Astrocyte (in vitro differentiated cells and primary cell): ENCODE data around the gene CNTNAP2. TPM values are rescaled to one million over a fixed set of nuclear protein-coding genes. Genes with fewer than 3 reads are reported as not detected.

Experiments
- DNase-seq: peaks from one replicate; pipeline ENCODE4 v3.0.0-alpha.2; 2010; ENCODE audit warnings: low read depth
- FAIRE-seq: peaks from 2 replicates; lab custom pipeline; 2011; peaks lifted over from hg19 to GRCh38; lab: Jason Lieb, UNC
- H2AFZ ChIP-seq: 2 replicates; pipeline ENCODE4 v1.6.0; 2012; ENCODE audit warnings: low read depth, low read length, inconsistent platforms
- H3K27ac ChIP-seq: 2 replicates; pipeline ENCODE4 v1.5.1; 2011; ENCODE audit warnings: low read depth, low read length, inconsistent platforms
- H3K27me3 ChIP-seq: 2 replicates; pipeline ENCODE4 v1.6.0; 2011; ENCODE audit warnings: low read length, inconsistent platforms; ENCODE audit not compliant: insufficient read depth
- H3K36me3 ChIP-seq: 2 replicates; pipeline ENCODE4 v1.5.1; 2011; ENCODE audit warnings: low read length, inconsistent platforms; ENCODE audit not compliant: insufficient read depth
- H3K4me1 ChIP-seq: 2 replicates; pipeline ENCODE4 v1.5.1; 2011; ENCODE audit warnings: low read length, inconsistent platforms; ENCODE audit not compliant: insufficient read depth
- H3K4me2 ChIP-seq: 2 replicates; pipeline ENCODE4 v1.6.0; 2012; ENCODE audit warnings: low read length, inconsistent platforms
- H3K4me3 ChIP-seq: 2 replicates; pipeline ENCODE4 v1.5.1; 2011; ENCODE audit warnings: low read depth, mild to moderate bottlenecking, low read length, inconsistent platforms; ENCODE audit not compliant: insufficient read depth
- H3K79me2 ChIP-seq: 2 replicates; pipeline ENCODE4 v1.6.0; 2012; ENCODE audit warnings: mild to moderate bottlenecking, low read length, inconsistent platforms; ENCODE audit not compliant: insufficient read depth
- H3K9ac ChIP-seq: 2 replicates; pipeline ENCODE4 v1.6.0; 2012; ENCODE audit warnings: mild to moderate bottlenecking, low read length, inconsistent platforms
- H3K9me3 ChIP-seq: 2 replicates; pipeline ENCODE4 v1.5.1; 2012; ENCODE audit warnings: low read depth, mild to moderate bottlenecking, low read length, inconsistent platforms; ENCODE audit not compliant: insufficient read depth
- H4K20me1 ChIP-seq: 2 replicates; pipeline ENCODE4 v1.6.0; 2012; ENCODE audit warnings: low read length, inconsistent platforms; ENCODE audit not compliant: insufficient read depth
- H3K27ac Mint-ChIP-seq: one replicate; pipeline ENCODE4 v1.8.0; 2021; ENCODE audit warnings: mild to moderate bottlenecking, mixed read lengths; ENCODE audit not compliant: unreplicated experiment
- H3K27me3 Mint-ChIP-seq: one replicate; pipeline ENCODE4 v1.8.0; 2021; ENCODE audit warnings: low read depth, mixed read lengths; ENCODE audit not compliant: unreplicated experiment
- H3K36me3 Mint-ChIP-seq: one replicate; pipeline ENCODE4 v1.8.0; 2021; ENCODE audit warnings: low read depth, mixed read lengths; ENCODE audit not compliant: unreplicated experiment
- H3K4me1 Mint-ChIP-seq: one replicate; pipeline ENCODE4 v1.8.0; 2021; ENCODE audit warnings: low read depth, mixed read lengths; ENCODE audit not compliant: unreplicated experiment
- H3K4me3 Mint-ChIP-seq: one replicate; pipeline ENCODE4 v1.8.0; 2021; ENCODE audit warnings: mild to moderate bottlenecking, moderate library complexity, mixed read lengths; ENCODE audit not compliant: unreplicated experiment
- H3K9me3 Mint-ChIP-seq: one replicate; pipeline ENCODE4 v1.8.0; 2021; ENCODE audit warnings: mild to moderate bottlenecking, mixed read lengths; ENCODE audit not compliant: unreplicated experiment
- CTCF ChIP-seq: IDR thresholded peaks from 2 replicates; pipeline ENCODE4 v1.5.1; 2011; ENCODE audit warnings: low read depth, mild to moderate bottlenecking, inconsistent platforms, low read length, moderate library complexity; ENCODE audit not compliant: insufficient read depth
- EZH2 ChIP-seq: IDR thresholded peaks from 2 replicates; pipeline ENCODE4 v1.6.1; 2012; ENCODE audit warnings: mild to moderate bottlenecking, low read length, inconsistent platforms; ENCODE audit not compliant: insufficient read depth
- total RNA-seq: library from RNA; stranded (reverse); gene quantifications from 2 replicates; pipeline ENCODE4 v1.2.1, GENCODE V29; 2021

CNTNAP2 gene
- total RNA-seq, 1 donor from 2014 or later, result 20.0 TPM

- no peaks in the 10 kb centered on the region for H3K4me1 ChIP-seq
- no peaks in the 10 kb centered on the region for H3K27me3 ChIP-seq
- no peaks in the 10 kb centered on the region for H3K79me2 ChIP-seq
- H4K20me1 ChIP-seq, result no peaks in the 10 kb centered on the region
- no peak overlapping the region for H3K4me3 ChIP-seq
- H3K9me3 Mint-ChIP-seq, result no peaks in the 10 kb centered on the region
- no peaks in the 10 kb centered on the region for H3K36me3 Mint-ChIP-seq
- H3K27ac Mint-ChIP-seq, result no peak overlapping the region
- H3K27me3 Mint-ChIP-seq, result no peaks in the 10 kb centered on the region
- no peaks in the 10 kb centered on the region for H3K9me3 ChIP-seq
- TF ChIP-seq EZH2 (no peak), CTCF (no peak)
- H3K4me1 Mint-ChIP-seq, result no peaks in the 10 kb centered on the region
- no peak overlapping the region for H3K27ac ChIP-seq
- H2AFZ ChIP-seq, result no peak overlapping the region
- no peak overlapping the region for H3K4me2 ChIP-seq
- no peaks in the 10 kb centered on the region for H3K36me3 ChIP-seq
- no peak overlapping the region for H3K4me3 Mint-ChIP-seq
- no peak overlapping the region for H3K9ac ChIP-seq
- DNase-seq (no peak), FAIRE-seq (no peak)
Observed at GRCh38 chr7:146864644-146865043, 748.0 kb downstream of the CNTNAP2 start.

DNA sequence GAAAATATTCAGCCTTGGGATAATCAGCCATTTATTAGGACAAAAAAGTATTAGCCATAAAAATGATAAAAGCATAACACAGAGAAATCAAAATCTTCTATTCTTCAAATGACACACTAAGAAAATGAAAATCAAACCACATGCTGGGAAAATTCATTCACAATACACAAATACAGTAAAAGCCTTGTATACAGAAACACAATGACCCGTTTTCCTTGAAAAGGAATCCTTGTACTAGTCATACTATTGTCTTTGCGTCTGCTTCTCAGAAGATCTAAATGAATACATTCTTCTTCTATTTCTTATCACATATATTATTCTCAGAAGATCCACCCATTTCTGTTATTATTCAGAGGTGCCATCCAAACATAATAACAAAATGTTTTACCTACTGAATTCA, 749.1 kb downstream of the CNTNAP2 start:
- H3K4me3 Mint-ChIP-seq, result no peak overlapping the region
- no peak overlapping the region for H3K4me3 ChIP-seq
- no peaks in the 10 kb centered on the region for H3K36me3 Mint-ChIP-seq
- no peaks in the 10 kb centered on the region for H3K27me3 ChIP-seq
- no peak overlapping the region for H3K27ac Mint-ChIP-seq
- H3K4me2 ChIP-seq, result no peak overlapping the region
- TF ChIP-seq CTCF (no peak), EZH2 (no peak)
- H3K9me3 Mint-ChIP-seq, result no peaks in the 10 kb centered on the region
- no peaks in the 10 kb centered on the region for H3K4me1 Mint-ChIP-seq
- no peaks in the 10 kb centered on the region for H3K79me2 ChIP-seq
- H3K4me1 ChIP-seq, result no peaks in the 10 kb centered on the region
- H4K20me1 ChIP-seq, result no peaks in the 10 kb centered on the region
- H3K27me3 Mint-ChIP-seq, result no peaks in the 10 kb centered on the region
- no peak overlapping the region for H3K9ac ChIP-seq
- H3K9me3 ChIP-seq, result no peaks in the 10 kb centered on the region
- H2AFZ ChIP-seq, result no peak overlapping the region
- DNase-seq (no peak), FAIRE-seq (no peak)
- H3K27ac ChIP-seq, result no peak overlapping the region
- H3K36me3 ChIP-seq, result no peaks in the 10 kb centered on the region

DNA sequence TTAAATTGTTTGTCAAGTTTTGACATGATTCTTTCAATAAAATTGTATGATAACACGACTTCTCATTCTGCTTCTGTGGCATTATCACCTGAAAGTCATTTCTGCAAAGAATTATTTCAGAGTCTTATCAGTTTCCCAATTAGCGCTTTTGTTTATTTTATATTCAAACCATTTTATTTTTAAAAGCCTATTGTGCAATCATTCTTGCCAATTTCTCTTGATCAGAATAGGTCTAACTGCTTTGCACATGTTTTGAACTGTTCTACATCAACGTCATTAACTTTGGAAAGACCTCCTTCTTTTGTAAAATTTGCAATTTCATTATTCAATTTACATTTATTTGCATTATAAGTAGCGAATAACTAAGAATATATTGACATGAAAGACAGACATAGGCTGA, 758.1 kb downstream of the CNTNAP2 start:
- Histone ChIP-seq H2AFZ (no peak overlapping the region), H4K20me1 (no peaks in the 10 kb centered on the region), H3K27me3 (no peaks in the 10 kb centered on the region), H3K36me3 (no peaks in the 10 kb centered on the region), H3K27ac (no peak overlapping the region), H3K4me2 (no peak overlapping the region), H3K9ac (no peak overlapping the region), H3K4me1 (no peaks in the 10 kb centered on the region), H3K79me2 (no peaks in the 10 kb centered on the region), H3K4me3 (no peak overlapping the region), H3K9me3 (no peaks in the 10 kb centered on the region)
- Mint-ChIP-seq H3K9me3 (no peaks in the 10 kb centered on the region), H3K27me3 (no peaks in the 10 kb centered on the region), H3K4me3 (no peak overlapping the region), H3K4me1 (no peaks in the 10 kb centered on the region), H3K27ac (no peak overlapping the region), H3K36me3 (no peaks in the 10 kb centered on the region)
- TF ChIP-seq EZH2, result no peak
- no peak for TF ChIP-seq CTCF
- DNase-seq, result no peak
- no peak for FAIRE-seq
